SK-N-SH treated with all-trans-retinoic acid at 6 μM for 48 hours (cell line): ENCODE results near the gene BICC1.

Source experiments
- ATAC-seq: fragments of 200-7000 bp; cut with Tn5 transposase; 3 replicates; pipeline ENCODE4 v1.9.1; 2020; ENCODE audit warnings: mild to moderate bottlenecking, moderate library complexity
- ARNTL ChIP-seq: fragments of 450-650 bp; formaldehyde crosslinking; IDR thresholded peaks from 2 replicates; pipeline ENCODE4 v1.5.0; 2020; ENCODE audit warnings: low read depth, mild to moderate bottlenecking, moderate library complexity, borderline replicate concordance
- BACH2 ChIP-seq: fragments of 250-450 bp; sonication (Bioruptor Pico); IDR thresholded peaks from 2 replicates; pipeline ENCODE4 v1.9.0; 2021; ENCODE audit warnings: mild to moderate bottlenecking, borderline replicate concordance
- CSDC2 ChIP-seq: fragments of 250-450 bp; sonication (Bioruptor Pico); IDR thresholded peaks from 2 replicates; pipeline ENCODE4 v1.5.0; 2020; ENCODE audit warnings: mild to moderate bottlenecking, moderate library complexity
- CSRNP3 ChIP-seq: fragments of 250-450 bp; sonication (Bioruptor Pico); IDR thresholded peaks from 2 replicates; pipeline ENCODE4 v1.5.1; 2021; ENCODE audit warnings: mild to moderate bottlenecking, moderate library complexity
- GLIS3 ChIP-seq: fragments of 250-450 bp; sonication (Bioruptor Pico); IDR thresholded peaks from 2 replicates; pipeline ENCODE4 v1.5.0; 2020; ENCODE audit warnings: mild to moderate bottlenecking, moderate library complexity
- ISL1 ChIP-seq: fragments of 250-450 bp; sonication (Bioruptor Pico); IDR thresholded peaks from 2 replicates; pipeline ENCODE4 v2.1.2; 2022; ENCODE audit warnings: mild to moderate bottlenecking, moderate library complexity
- OSR1 ChIP-seq: fragments of 250-450 bp; sonication (Bioruptor Pico); IDR thresholded peaks from 2 replicates; pipeline ENCODE4 v1.8.0; 2022; ENCODE audit warnings: moderate library complexity, mild to moderate bottlenecking, inconsistent platforms
- POU6F1 ChIP-seq: fragments of 250-450 bp; sonication (Bioruptor Pico); IDR thresholded peaks from 2 replicates; pipeline ENCODE4 v1.8.0; 2021; ENCODE audit warnings: low read depth, mild to moderate bottlenecking, moderate library complexity, borderline replicate concordance
- PPARA ChIP-seq: fragments of 250-450 bp; sonication (Bioruptor Pico); IDR thresholded peaks from 2 replicates; pipeline ENCODE4 v1.5.0; 2020; ENCODE audit warnings: mild to moderate bottlenecking, borderline replicate concordance
- RARB ChIP-seq: fragments of 250-450 bp; sonication (Bioruptor Pico); IDR thresholded peaks from 2 replicates; pipeline ENCODE4 v1.8.0; 2021; ENCODE audit warnings: mild to moderate bottlenecking, moderate library complexity
- SNAI2 ChIP-seq: fragments of 250-450 bp; sonication (Bioruptor Pico); IDR thresholded peaks from 2 replicates; pipeline ENCODE4 v1.5.0; 2020; ENCODE audit warnings: mild to moderate bottlenecking, moderate library complexity
- TCF4 ChIP-seq: fragments of 250-450 bp; sonication (Bioruptor Pico); IDR thresholded peaks from 2 replicates; pipeline ENCODE4 v1.8.0; 2021; ENCODE audit warnings: mild to moderate bottlenecking, moderate library complexity, borderline replicate concordance
- TOX ChIP-seq: fragments of 250-450 bp; sonication (Bioruptor Pico); IDR thresholded peaks from 2 replicates; pipeline ENCODE4 v1.8.0; 2021; ENCODE audit warnings: mild to moderate bottlenecking, moderate library complexity, borderline replicate concordance
- TSHZ2 ChIP-seq: fragments of 250-450 bp; sonication (Bioruptor Pico); IDR thresholded peaks from 2 replicates; pipeline ENCODE4 v1.5.0; 2020; ENCODE audit warnings: mild to moderate bottlenecking, moderate library complexity
- ZC3H10 ChIP-seq: fragments of 250-450 bp; sonication (Bioruptor Pico); IDR thresholded peaks from 2 replicates; pipeline ENCODE4 v1.5.1; 2021; ENCODE audit warnings: mild to moderate bottlenecking, moderate library complexity
- ZFP30 ChIP-seq: fragments of 450-650 bp; formaldehyde crosslinking; IDR thresholded peaks from 2 replicates; pipeline ENCODE4 v1.5.0; 2022; ENCODE audit warnings: mild to moderate bottlenecking, moderate library complexity
- ZNF8 ChIP-seq: fragments of 450-650 bp; formaldehyde crosslinking; IDR thresholded peaks from 2 replicates; pipeline ENCODE4 v1.5.0; 2020; ENCODE audit warnings: mild to moderate bottlenecking, moderate library complexity
- TF ChIP-seq, protein P1 (sequence below): fragments of 250-450 bp; sonication (Bioruptor Pico); IDR thresholded peaks from 2 replicates; pipeline ENCODE4 v1.8.0; 2020; ENCODE audit warnings: mild to moderate bottlenecking, moderate library complexity, borderline replicate concordance

The BICC1 gene

DNA sequence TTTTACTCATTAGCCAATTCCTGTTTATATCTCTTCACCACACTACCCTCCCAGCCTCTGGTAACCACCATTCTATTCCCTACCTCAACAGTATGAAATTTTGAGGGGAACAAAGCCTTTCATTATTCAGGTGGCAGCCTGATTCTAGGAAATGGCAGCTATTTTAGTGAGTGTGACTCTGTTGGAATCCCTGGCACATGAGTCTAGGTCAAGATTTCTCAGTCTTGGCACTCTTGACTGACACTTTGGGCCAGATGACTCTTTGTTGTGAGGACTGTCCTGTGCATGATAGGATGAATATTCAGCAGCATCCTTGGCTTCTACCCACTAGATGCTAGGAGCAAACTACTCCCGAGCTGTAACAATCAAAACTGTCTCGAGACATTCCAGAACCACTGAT, 341.0 kb downstream of the BICC1 start:
- no peak for ATAC-seq
- TF ChIP-seq CSRNP3 (CRISPR knock-in tag) (no peak), BACH2 (CRISPR knock-in tag) (no peak), OSR1 (CRISPR knock-in tag) (no peak), ZNF8 (CRISPR knock-in tag) (no peak)
- TF ChIP-seq, protein P1, sequence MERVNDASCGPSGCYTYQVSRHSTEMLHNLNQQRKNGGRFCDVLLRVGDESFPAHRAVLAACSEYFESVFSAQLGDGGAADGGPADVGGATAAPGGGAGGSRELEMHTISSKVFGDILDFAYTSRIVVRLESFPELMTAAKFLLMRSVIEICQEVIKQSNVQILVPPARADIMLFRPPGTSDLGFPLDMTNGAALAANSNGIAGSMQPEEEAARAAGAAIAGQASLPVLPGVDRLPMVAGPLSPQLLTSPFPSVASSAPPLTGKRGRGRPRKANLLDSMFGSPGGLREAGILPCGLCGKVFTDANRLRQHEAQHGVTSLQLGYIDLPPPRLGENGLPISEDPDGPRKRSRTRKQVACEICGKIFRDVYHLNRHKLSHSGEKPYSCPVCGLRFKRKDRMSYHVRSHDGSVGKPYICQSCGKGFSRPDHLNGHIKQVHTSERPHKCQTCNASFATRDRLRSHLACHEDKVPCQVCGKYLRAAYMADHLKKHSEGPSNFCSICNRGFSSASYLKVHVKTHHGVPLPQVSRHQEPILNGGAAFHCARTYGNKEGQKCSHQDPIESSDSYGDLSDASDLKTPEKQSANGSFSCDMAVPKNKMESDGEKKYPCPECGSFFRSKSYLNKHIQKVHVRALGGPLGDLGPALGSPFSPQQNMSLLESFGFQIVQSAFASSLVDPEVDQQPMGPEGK: no peak

DNA sequence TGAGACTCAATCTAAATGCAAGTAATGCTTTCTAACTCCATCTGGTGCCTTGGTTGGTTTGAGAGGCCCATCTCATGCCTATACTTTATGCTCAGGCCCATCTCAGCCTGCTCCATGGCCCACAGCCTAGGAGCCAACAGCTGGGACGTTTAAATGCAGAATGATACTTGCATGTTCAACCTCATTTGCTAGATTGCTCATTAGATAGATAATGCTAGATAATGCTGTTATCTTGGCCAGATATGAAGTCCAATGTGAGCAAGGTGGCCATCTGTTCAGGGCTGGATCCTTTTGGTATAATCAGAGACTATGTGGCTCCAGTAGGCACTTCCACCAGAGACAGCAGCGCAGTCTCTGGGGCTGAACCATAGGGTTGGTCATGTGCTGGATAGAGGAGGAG, 342.1 kb downstream of the BICC1 start:
- ATAC-seq: no peak
- no peak for TF ChIP-seq ZFP30
- TF ChIP-seq TCF4 (CRISPR knock-in tag): peak; percentile 43; the same call in 1 of the 2 replicates

DNA sequence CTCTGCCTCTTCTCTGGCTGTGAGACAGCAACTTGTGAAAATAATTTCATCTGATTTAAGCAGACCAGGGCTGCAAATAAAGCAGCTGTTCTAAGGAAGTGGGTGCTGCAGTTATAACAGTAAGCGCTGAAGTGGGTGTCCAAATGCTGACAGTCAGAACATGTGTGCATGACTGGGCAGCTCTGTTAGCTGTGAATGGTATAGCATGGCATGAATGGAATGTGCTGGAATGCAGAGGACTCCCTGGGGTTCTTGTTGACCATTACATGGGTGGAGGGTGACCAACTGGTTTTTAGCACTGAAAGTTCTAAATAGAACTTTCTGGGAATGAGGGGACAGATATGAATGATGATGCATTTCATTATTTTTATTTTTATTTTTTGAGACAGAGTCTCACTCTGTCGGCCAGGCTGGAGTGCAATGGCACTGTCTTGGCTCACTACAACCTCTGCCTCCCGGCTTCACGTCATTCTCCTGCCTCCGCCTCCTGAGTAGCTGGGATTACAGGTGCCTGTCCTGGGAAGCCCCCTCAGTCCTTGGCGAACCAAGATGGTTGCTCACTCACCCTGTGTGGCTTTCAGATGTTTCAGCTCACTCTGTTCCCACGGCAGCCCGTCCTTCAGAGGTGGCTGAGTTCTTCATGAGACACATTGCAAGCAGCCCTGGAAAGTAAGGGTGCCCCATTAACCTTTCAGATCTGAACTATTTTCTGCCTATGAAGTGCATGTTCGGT, 344.0 kb downstream of the BICC1 start:
- TF ChIP-seq RARB (CRISPR knock-in tag) (no peak), ZC3H10 (CRISPR knock-in tag) (no peak), TOX (no peak), TSHZ2 (CRISPR knock-in tag) (no peak), ISL1 (CRISPR knock-in tag) (peak; percentile 67), BACH2 (CRISPR knock-in tag) (no peak)
- ATAC-seq: peak; percentile 100

GRCh38 chr10:58857251-58857805, 344.7 kb downstream of the BICC1 start:
- no peak for TF ChIP-seq SNAI2
- no peak for TF ChIP-seq RARB (CRISPR knock-in tag)
- no peak for TF ChIP-seq PPARA
- TF ChIP-seq OSR1 (CRISPR knock-in tag): no peak
- no peak for TF ChIP-seq ARNTL (CRISPR knock-in tag)
- no peak for TF ChIP-seq TOX
- TF ChIP-seq, protein P1: no peak
- TF ChIP-seq BACH2 (CRISPR knock-in tag): no peak
- no peak for TF ChIP-seq CSRNP3 (CRISPR knock-in tag)
- no peak for TF ChIP-seq POU6F1 (CRISPR knock-in tag)
- no peak for TF ChIP-seq CSDC2 (CRISPR knock-in tag)
- TF ChIP-seq TSHZ2 (CRISPR knock-in tag): no peak
- TF ChIP-seq GLIS3 (CRISPR knock-in tag): no peak
- ATAC-seq: no peak
